Adipocyte (in vitro differentiated cells): ENCODE results near the gene FOXM1.

Experiments used
- DNase-seq: peaks from one replicate; pipeline ENCODE4 v3.0.0-alpha.2; 2015; ENCODE audit warnings: low read depth
- H3K27me3 ChIP-seq: replicated peaks from 2 replicates; pipeline ENCODE4 v1.7.0; 2013; ENCODE audit warnings: mild to moderate bottlenecking, low read length, moderate library complexity; ENCODE audit not compliant: control insufficient read depth, insufficient read depth
- H3K36me3 ChIP-seq: 2 replicates; pipeline ENCODE4 v1.7.0; 2013; ENCODE audit warnings: low read length, mild to moderate bottlenecking, moderate library complexity; ENCODE audit not compliant: control insufficient read depth, insufficient read depth, severe bottlenecking
- H3K4me1 ChIP-seq: 2 replicates; pipeline ENCODE4 v1.7.0; 2013; ENCODE audit warnings: mild to moderate bottlenecking, low read length, moderate library complexity; ENCODE audit not compliant: control insufficient read depth, insufficient read depth
- H3K4me3 ChIP-seq: 2 replicates; pipeline ENCODE4 v1.7.0; 2013; ENCODE audit warnings: mild to moderate bottlenecking, low read length, moderate library complexity
- H3K9ac ChIP-seq: 2 replicates; pipeline ENCODE4 v1.7.0; 2013; ENCODE audit warnings: mild to moderate bottlenecking, low read length, moderate library complexity
- H3K9me3 ChIP-seq: 2 replicates; pipeline ENCODE4 v1.7.0; 2013; ENCODE audit warnings: mild to moderate bottlenecking, low read length, moderate library complexity; ENCODE audit not compliant: control insufficient read depth

FOXM1 gene

DNA sequence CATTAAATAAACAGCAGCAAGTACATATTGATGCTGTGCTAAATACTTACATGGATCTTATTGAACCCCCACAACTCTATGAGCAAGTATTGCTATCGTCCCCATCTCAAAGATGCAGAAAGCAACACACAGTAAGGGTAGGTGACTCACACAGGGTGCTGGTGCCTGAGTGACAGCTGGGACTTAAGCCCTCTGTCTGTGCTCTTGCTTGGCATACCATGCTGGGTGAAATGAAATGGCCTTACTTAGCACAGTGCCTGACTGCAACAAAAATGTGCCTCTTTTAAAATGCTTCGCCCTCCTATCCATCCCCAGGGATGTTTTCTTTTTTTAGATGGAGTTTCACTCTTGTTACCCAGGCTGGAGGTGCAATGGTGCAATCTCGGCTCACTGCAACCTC, 20.9 kb downstream of the FOXM1 start:
- Histone ChIP-seq H3K4me3 (no peak overlapping the region), H3K9ac (no peak overlapping the region), H3K9me3 (no peaks in the 10 kb centered on the region), H3K36me3 (no peaks in the 10 kb centered on the region), H3K27me3 (no peaks in the 10 kb centered on the region), H3K4me1 (peaks cover 7% of the 10 kb centered on the region)
- DNase-seq, result no peak

DNA sequence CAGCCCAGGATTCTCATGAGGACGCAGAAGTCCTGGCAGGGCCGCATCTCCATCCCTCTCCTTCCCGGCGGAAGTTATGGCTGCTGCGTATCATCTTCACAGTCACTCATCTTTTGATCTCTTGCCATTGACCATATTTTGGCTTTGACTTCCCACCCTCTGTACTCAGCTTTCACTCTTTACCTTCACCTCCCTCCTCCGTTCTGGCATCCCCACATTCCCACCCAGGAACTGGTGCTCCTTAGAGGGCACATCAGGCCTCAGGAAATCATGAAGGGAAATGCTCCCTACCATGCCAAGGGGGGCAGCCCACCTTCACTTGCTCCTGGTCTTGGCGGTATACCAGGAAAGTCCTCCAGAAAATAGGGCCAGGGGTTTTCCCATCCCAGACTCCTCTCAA, 21.4 kb downstream of the FOXM1 start:
- H3K27me3 ChIP-seq, result no peaks in the 10 kb centered on the region
- no peak for DNase-seq

DNA sequence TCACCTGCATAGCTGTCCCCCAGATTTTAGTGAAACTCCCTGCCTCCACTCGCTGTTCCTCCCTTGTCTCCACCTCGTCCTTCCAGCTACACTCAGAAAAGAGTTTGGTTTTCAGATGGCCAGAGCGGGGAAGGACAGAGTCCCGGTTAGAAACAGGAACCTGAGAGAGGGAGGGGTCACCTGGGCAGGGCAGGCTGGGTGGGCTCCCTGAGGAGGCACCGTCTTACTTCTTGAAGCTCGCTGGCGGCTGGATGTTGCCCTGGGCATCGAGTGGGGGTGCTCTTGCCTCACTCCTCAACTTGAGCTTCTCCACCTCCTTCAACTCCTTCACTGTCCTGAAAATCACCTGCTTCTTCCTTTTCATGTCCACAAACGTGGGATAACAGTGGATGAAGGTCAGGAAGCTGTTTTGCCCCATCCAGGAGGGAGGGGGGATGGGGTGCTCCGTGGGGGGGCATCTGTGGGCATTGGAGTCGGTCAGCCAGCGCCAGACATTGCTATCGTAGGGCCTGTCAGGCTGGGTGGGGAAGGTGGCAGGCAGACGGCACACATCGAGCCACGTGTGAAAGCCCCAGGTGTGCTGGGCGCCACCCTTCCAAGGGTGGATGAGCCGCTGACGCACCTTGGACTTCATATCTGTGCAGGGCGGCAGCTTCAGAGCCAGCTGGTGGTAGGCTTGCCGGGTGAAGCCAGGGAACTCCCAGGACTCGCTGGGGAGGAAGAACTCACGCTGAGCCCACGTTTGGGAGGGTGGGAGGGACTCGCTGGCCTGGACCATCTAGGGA, 22.1 kb downstream of the FOXM1 start:
- H3K4me3 ChIP-seq, result no peak overlapping the region
- no peaks in the 10 kb centered on the region for H3K9me3 ChIP-seq
- no peak overlapping the region for H3K9ac ChIP-seq
- DNase-seq, result no peak
- no peaks in the 10 kb centered on the region for H3K36me3 ChIP-seq
- peaks cover 11% of the 10 kb centered on the region for H3K4me1 ChIP-seq
- no peaks in the 10 kb centered on the region for H3K27me3 ChIP-seq

More for the DNA sequence above, 21.4 kb downstream of the FOXM1 start:
- no peak overlapping the region for H3K4me3 ChIP-seq
- no peak overlapping the region for H3K9ac ChIP-seq
- no peaks in the 10 kb centered on the region for H3K36me3 ChIP-seq
- H3K9me3 ChIP-seq, result no peaks in the 10 kb centered on the region
- H3K4me1 ChIP-seq, result peaks cover 7% of the 10 kb centered on the region

DNA sequence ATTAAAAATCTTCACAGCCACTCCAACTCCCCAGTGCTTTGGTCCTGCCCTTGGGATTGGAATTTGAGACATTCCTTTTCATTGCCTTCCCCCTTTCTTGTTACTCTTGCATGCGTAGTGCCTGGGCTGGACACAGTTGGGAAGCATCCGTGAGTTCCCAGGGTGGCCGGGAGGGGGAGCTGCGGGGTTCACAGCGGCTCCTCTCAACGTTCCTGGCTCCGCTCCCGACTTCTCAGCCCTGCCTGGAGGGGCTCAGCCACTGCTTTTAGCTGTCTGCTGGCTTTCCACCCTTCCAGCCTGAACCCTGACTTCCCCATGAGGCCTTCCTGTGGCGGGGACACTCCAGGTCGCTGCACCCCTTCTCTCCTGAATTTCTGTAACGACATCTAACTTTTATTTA, 23.3 kb downstream of the FOXM1 start:
- H3K9ac ChIP-seq, result no peak overlapping the region
- H3K4me1 ChIP-seq, result peaks cover 18% of the 10 kb centered on the region
- H3K9me3 ChIP-seq, result no peaks in the 10 kb centered on the region
- H3K36me3 ChIP-seq, result no peaks in the 10 kb centered on the region
- peak; percentile 93 for DNase-seq
- no peaks in the 10 kb centered on the region for H3K27me3 ChIP-seq
- no peak overlapping the region for H3K4me3 ChIP-seq

DNA sequence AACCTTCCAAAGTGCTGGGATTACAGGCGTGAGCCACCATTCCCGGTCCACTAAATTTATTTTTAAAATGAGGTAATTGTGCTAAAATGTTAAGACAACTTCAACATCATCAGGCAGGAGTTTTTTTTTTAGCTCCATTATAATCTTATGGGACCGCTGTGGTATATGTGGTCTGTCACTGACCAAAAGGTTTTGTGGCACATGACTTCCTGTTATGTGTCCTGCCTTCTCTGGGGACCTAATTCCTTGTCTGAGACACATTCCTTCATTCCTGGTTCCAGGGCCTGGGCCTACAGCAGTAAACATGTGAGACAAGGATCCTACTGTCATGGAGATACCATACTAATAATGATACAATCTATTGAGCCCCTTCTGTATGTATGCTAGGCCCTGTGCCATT, 25.0 kb downstream of the FOXM1 start:
- DNase-seq, result no peak
- H3K9ac ChIP-seq, result no peak overlapping the region
- H3K4me3 ChIP-seq, result no peak overlapping the region
- H3K27me3 ChIP-seq, result no peaks in the 10 kb centered on the region
- no peaks in the 10 kb centered on the region for H3K36me3 ChIP-seq
- no peaks in the 10 kb centered on the region for H3K9me3 ChIP-seq
- H3K4me1 ChIP-seq, result peaks cover 15% of the 10 kb centered on the region

DNA sequence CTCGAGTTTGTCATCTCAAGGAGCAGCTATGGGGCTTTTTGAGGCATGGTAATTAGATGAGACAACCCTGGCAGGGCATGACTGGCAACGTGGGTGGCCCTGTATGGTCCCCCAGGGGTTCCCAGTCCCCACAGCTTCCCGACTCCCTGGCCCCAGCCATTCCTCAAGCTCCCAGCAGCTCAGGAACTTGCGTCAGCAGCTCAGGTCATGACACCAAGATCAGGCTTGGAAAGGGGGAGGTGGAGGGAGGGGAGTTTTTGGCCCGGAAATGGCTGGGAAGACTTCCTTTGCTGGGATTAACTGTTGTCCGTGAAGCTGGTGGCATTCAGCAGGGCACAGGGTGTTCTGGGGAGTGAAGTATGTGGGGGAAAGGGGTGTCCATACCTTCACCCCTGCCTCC, 31.7 kb downstream of the FOXM1 start:
- Histone ChIP-seq H3K9ac (no peak overlapping the region), H3K4me1 (peaks cover 12% of the 10 kb centered on the region), H3K4me3 (no peak overlapping the region), H3K27me3 (no peaks in the 10 kb centered on the region), H3K36me3 (no peaks in the 10 kb centered on the region), H3K9me3 (no peaks in the 10 kb centered on the region)
- no peak for DNase-seq

DNA sequence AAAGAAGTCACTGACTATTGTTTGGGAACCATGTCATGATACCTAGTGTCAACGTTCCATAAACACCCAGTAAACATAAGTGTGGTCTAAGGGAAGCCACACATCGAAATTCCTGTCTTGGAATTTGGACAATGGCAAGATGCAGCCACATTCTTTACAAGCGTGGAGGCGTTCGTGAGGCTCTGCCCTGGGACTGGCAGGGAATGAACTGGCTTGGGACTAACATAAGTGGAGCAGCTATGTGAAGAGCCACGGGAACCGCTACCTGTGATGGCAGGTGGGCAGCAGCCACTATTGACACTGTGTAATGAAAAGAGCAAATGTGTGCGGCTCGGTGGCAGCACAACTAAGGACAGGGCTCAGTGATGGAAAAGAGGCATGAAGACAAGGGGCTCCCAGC, 32.2 kb downstream of the FOXM1 start:
- no peak for DNase-seq
- Histone ChIP-seq H3K9ac (no peak overlapping the region), H3K9me3 (no peaks in the 10 kb centered on the region), H3K4me3 (no peak overlapping the region), H3K36me3 (no peaks in the 10 kb centered on the region), H3K27me3 (no peaks in the 10 kb centered on the region), H3K4me1 (peaks cover 7% of the 10 kb centered on the region)

DNA sequence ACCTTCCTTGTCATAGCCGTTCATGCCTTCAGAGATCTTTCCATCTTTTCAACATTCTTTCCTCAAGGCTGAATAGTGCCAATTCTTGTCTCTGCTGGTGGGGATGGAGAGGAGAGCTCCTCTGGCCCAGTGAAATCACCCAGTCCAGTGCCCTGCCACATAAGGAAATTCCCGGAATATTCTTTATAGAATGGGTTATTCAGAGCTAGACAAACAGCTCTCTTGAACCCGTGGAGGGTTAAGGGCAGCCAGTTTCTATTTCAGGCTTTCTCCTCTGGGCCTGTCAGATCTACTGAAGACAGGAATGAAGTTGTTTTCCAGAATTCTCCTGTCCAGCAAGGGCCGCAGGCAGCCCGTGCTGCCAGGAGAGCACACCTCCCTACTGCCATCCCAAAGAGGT, 34.0 kb downstream of the FOXM1 start:
- Histone ChIP-seq H3K4me3 (no peak overlapping the region), H3K9ac (no peak overlapping the region), H3K4me1 (no peaks in the 10 kb centered on the region), H3K36me3 (peaks cover 3% of the 10 kb centered on the region), H3K9me3 (no peaks in the 10 kb centered on the region), H3K27me3 (no peaks in the 10 kb centered on the region)
- no peak for DNase-seq

DNA sequence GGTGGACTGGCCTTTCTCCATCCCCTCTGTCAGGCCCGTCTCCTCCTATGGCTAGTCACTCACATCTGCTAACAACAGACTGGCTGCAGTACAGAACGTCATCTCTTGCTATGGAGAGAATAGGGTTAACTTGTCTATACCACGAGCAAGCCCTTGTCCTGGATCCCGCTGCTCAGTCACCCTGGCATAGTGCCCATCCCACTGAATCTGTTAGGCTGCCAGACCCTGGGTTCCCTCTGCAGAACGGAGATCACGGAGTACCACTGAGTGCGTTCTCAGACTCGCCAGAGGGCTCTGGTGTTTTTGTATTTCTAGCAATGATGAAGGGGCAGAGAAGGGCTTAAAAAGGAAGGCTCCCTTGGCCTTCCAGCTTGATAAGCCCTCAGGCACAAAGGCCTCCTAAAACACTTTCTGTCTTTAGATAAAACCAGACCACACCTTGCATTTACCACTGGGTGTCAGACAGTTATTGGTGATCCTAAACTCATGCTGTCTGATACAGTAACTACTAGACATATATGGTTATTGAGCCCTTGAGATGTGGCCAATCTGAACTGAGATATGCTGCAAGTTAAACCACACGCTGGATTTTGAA, 35.8 kb downstream of the FOXM1 start:
- Histone ChIP-seq H3K4me3 (no peak overlapping the region), H3K4me1 (no peaks in the 10 kb centered on the region), H3K27me3 (no peaks in the 10 kb centered on the region), H3K36me3 (peaks cover 3% of the 10 kb centered on the region), H3K9me3 (no peaks in the 10 kb centered on the region), H3K9ac (no peak overlapping the region)
- no peak for DNase-seq

DNA sequence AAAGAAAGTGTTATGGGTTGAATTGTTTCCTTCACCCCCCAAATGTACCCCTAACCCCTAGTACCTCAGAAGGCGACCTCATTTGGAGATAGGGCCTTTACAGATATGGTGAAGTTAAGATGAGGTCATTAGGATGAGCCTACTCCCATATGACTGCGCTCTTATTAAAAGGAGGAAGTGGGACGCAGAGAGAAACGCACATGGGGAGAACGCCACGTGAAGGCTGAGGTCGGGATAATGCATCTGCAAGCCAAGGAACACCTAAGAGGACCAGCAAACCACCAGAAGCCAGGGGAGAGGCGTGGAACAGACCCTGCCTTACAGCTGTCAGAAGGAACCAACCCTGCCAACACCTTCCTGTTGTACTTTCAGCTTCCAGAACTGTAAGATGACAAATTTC, 40.4 kb downstream of the FOXM1 start:
- no peaks in the 10 kb centered on the region for H3K9me3 ChIP-seq
- peaks cover 13% of the 10 kb centered on the region for H3K4me1 ChIP-seq
- no peak overlapping the region for H3K4me3 ChIP-seq
- H3K36me3 ChIP-seq, result peaks cover 6% of the 10 kb centered on the region
- DNase-seq, result no peak
- peaks cover 9% of the 10 kb centered on the region for H3K27me3 ChIP-seq
- H3K9ac ChIP-seq, result no peak overlapping the region

DNA sequence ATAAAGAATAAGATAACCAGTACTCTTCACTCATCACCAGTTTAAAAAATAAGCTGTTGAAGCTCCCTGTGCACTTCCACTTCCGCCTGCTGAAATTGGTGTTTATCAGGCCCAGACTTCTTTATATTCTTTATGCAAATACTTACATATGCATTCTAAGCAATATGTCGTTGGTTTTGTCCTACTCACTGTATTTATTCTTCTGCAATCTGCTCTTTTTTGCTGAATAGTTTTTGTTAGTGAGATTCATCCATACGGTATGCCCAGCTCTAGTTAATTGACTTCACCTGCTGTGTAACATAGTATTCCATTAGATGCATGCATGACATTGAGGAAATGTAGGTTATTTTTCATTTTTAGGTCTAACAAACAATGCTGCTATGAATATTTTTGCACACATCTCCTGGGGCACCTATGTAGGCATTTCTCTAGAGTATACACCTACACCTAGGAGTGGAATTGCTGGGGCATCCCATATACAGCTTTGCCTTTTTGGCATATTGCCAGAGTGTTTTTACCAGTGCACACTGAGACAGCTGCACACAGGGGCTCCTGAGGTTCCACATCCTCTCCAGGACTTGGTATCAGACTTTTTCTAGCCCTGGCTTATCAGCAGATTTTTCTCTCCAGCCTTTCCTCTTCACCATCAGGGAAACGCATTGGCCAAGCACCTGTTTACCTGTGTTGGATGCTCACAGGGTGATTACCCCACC, 41.1 kb downstream of the FOXM1 start:
- Histone ChIP-seq H3K4me3 (no peak overlapping the region), H3K27me3 (peaks cover 9% of the 10 kb centered on the region), H3K4me1 (peaks cover 13% of the 10 kb centered on the region), H3K9ac (no peak overlapping the region), H3K36me3 (peaks cover 10% of the 10 kb centered on the region), H3K9me3 (no peaks in the 10 kb centered on the region)
- no peak for DNase-seq
